Activated CD8-positive, alpha-beta T cell treated with anti-CD3 and anti-CD28 coated beads for 36 hours (primary cell): ENCODE measurements around the gene EDEM1. TPM values are rescaled to one million over a fixed set of nuclear protein-coding genes. Genes with fewer than 3 reads are reported as not detected.
"Not testable (repeated sequence)": the region's sequence is repeated elsewhere in the genome, so short reads cannot be mapped to it uniquely, and the experiment has no call there.

Source experiments
- ATAC-seq: fragments of 200-7000 bp; cut with Tn5 transposase; one replicate; pipeline ENCODE4 v1.10.0; 2021; ENCODE audit warnings: mild to moderate bottlenecking, moderate library complexity
- CTCF ChIA-PET: fragments of 350-600 bp; sonication (Branson Sonifier 250); formaldehyde crosslinking; loops from one replicate; lab custom pipeline; 2021; ENCODE audit warnings: antibody characterized with exemption; lab: Charles Lee
- POLR2A ChIA-PET: fragments of 350-600 bp; sonication (Branson Sonifier 250); formaldehyde crosslinking; loops from one replicate; lab custom pipeline; 2021; ENCODE audit warnings: antibody characterized with exemption; lab: Charles Lee
- DNase-seq: peaks from one replicate; pipeline ENCODE4 v3.0.0-alpha.2; 2020
- H3K27ac Mint-ChIP-seq: one replicate; pipeline ENCODE4 v1.8.0; 2021; ENCODE audit warnings: mild to moderate bottlenecking, mixed read lengths
- H3K27me3 Mint-ChIP-seq: one replicate; pipeline ENCODE4 v1.8.0; 2021; ENCODE audit warnings: mixed read lengths
- H3K36me3 Mint-ChIP-seq: one replicate; pipeline ENCODE4 v1.8.0; 2021; ENCODE audit warnings: low read depth, mixed read lengths
- H3K4me1 Mint-ChIP-seq: one replicate; pipeline ENCODE4 v1.8.0; 2021; ENCODE audit warnings: low read depth, mixed read lengths
- H3K4me3 Mint-ChIP-seq: one replicate; pipeline ENCODE4 v1.8.0; 2021; ENCODE audit warnings: mild to moderate bottlenecking, moderate library complexity, mixed read lengths
- H3K9me3 Mint-ChIP-seq: one replicate; pipeline ENCODE4 v1.8.0; 2021; ENCODE audit warnings: mixed read lengths
- CTCF ChIP-seq: fragments of 200-600 bp; IDR thresholded peaks from one replicate; pipeline ENCODE4 v1.8.0; 2022; ENCODE audit warnings: antibody characterized with exemption, mild to moderate bottlenecking
- intact Hi-C: fragments of 100-400 bp; cut with micrococcal nuclease; formaldehyde crosslinking; loops from one replicate; pipeline ENCODE4 v1.10.0; 2022
- total RNA-seq, 2 experiments: library from RNA; stranded (reverse); gene quantifications; one replicate each; pipeline ENCODE4 v1.2.3, GENCODE V29; 2021

EDEM1 gene
- total RNA-seq, 2 experiments from 2014 or later = 156 to 159 TPM

- CTCF ChIA-PET = interaction anchor here (1.1 to 1.5 kb wide), 3 partner anchors 8 to 47 kb away, joined by 4 to 7 read pairs (median 5); no protein-coding TSS in a partner anchor
- no peaks in the 10 kb centered on the region for H3K27me3 Mint-ChIP-seq
Observed at GRCh38 chr3:5168110-5168509, 19.4 kb upstream of the EDEM1 start.

GRCh38 chr3:5169807-5170206, 17.7 kb upstream of the EDEM1 start:
- no peak for TF ChIP-seq CTCF
- ChIA-PET POLR2A (no interaction called here), CTCF (no interaction called here)
- H3K9me3 Mint-ChIP-seq = no peaks in the 10 kb centered on the region
- peaks cover 26% of the 10 kb centered on the region for H3K4me1 Mint-ChIP-seq
- H3K27me3 Mint-ChIP-seq = no peaks in the 10 kb centered on the region
- no peak overlapping the region for H3K27ac Mint-ChIP-seq
- H3K4me3 Mint-ChIP-seq = no peak overlapping the region
- intact Hi-C loops = no loop called here
- peaks cover 15% of the 10 kb centered on the region for H3K36me3 Mint-ChIP-seq
- DNase-seq (no peak), ATAC-seq (no peak)

More at GRCh38 chr3:5168110-5168509, 19.4 kb upstream of the EDEM1 start:
- Mint-ChIP-seq H3K27ac (no peak overlapping the region), H3K4me1 (peaks cover 40% of the 10 kb centered on the region), H3K9me3 (no peaks in the 10 kb centered on the region), H3K36me3 (peaks cover 11% of the 10 kb centered on the region), H3K4me3 (no peak overlapping the region)
- ATAC-seq (no peak), DNase-seq (no peak)
- POLR2A ChIA-PET = interaction anchor here (1.0 to 1.2 kb wide), 2 partner anchors 13 to 20 kb away, joined by 3 read pairs; no protein-coding TSS in a partner anchor
- intact Hi-C loops = no loop called here
- TF ChIP-seq CTCF = no peak

GRCh38 chr3:5170975-5171374, 16.5 kb upstream of the EDEM1 start:
- ChIA-PET POLR2A (no interaction called here), CTCF (no interaction called here)
- no peak for DNase-seq
- intact Hi-C loops = no loop called here
- ATAC-seq = no peak
- Mint-ChIP-seq H3K4me3 (no peak overlapping the region), H3K4me1 (peaks cover 15% of the 10 kb centered on the region), H3K27me3 (no peaks in the 10 kb centered on the region), H3K36me3 (peaks cover 15% of the 10 kb centered on the region), H3K27ac (no peak overlapping the region), H3K9me3 (no peaks in the 10 kb centered on the region)
- no peak for TF ChIP-seq CTCF

GRCh38 chr3:5172018-5172417, 15.5 kb upstream of the EDEM1 start:
- no peak for TF ChIP-seq CTCF
- ChIA-PET CTCF (no interaction called here), POLR2A (no interaction called here)
- no peak overlapping the region for H3K27ac Mint-ChIP-seq
- H3K4me3 Mint-ChIP-seq = no peak overlapping the region
- no peaks in the 10 kb centered on the region for H3K27me3 Mint-ChIP-seq
- peaks cover 10% of the 10 kb centered on the region for H3K4me1 Mint-ChIP-seq
- H3K9me3 Mint-ChIP-seq = no peaks in the 10 kb centered on the region
- H3K36me3 Mint-ChIP-seq = peaks cover 15% of the 10 kb centered on the region
- intact Hi-C loops = no loop called here
- ATAC-seq (no peak), DNase-seq (no peak)

- DNase-seq, H3K4me3 Mint-ChIP-seq, intact Hi-C loops, POLR2A ChIA-PET, H3K27me3 Mint-ChIP-seq, CTCF ChIA-PET, H3K9me3 Mint-ChIP-seq, ATAC-seq, H3K4me1 Mint-ChIP-seq: not testable (repeated sequence)
- Mint-ChIP-seq H3K27ac (peak overlapping the region; percentile 12), H3K36me3 (peaks cover 32% of the 10 kb centered on the region)
Observed at GRCh38 chr3:5179036-5179435, 8.5 kb upstream of the EDEM1 start.
